Mesothelial cell of epicardium (in vitro differentiated cells): Measurements from ENCODE around the gene PRKCA. TPM values are rescaled to one million over a fixed set of nuclear protein-coding genes. Genes with fewer than 3 reads are reported as not detected.

ENCODE experiments used
- DNase-seq, 2 experiments: peaks; one replicate each; pipeline ENCODE4 v3.0.0; 2021; ENCODE audit warnings: low spot score in 2 of 2; ENCODE audit not compliant: unreplicated experiment in 2 of 2
- H3K27ac Mint-ChIP-seq: 2 replicates; pipeline ENCODE4 v1.8.0; 2021; ENCODE audit warnings: mixed read lengths
- H3K27me3 Mint-ChIP-seq: 2 replicates; pipeline ENCODE4 v1.8.0; 2021; ENCODE audit warnings: low read depth, mixed read lengths
- H3K36me3 Mint-ChIP-seq: 2 replicates; pipeline ENCODE4 v1.8.0; 2021; ENCODE audit warnings: mixed read lengths
- H3K4me1 Mint-ChIP-seq: 2 replicates; pipeline ENCODE4 v1.8.0; 2021; ENCODE audit warnings: mixed read lengths
- H3K4me3 Mint-ChIP-seq: 2 replicates; pipeline ENCODE4 v1.8.0; 2021; ENCODE audit warnings: mild to moderate bottlenecking, moderate library complexity, mixed read lengths
- H3K9me3 Mint-ChIP-seq: 2 replicates; pipeline ENCODE4 v1.8.0; 2021; ENCODE audit warnings: mixed read lengths
- CTCF ChIP-seq: fragments of 200-600 bp; sonication (generic); IDR thresholded peaks from one replicate; pipeline ENCODE4 v1.5.0; 2021; ENCODE audit warnings: antibody characterized with exemption; ENCODE audit not compliant: unreplicated experiment
- total RNA-seq: library from RNA; stranded (reverse); gene quantifications from 3 replicates; pipeline ENCODE4 v1.2.1, GENCODE V29; 2021

Gene PRKCA
- total RNA-seq, 1 donor from 2014 or later, result 15.2 TPM

GRCh38 chr17:66545918-66546317 is 243.5 kb downstream of the PRKCA start:
- DNase-seq, result no peak
- Mint-ChIP-seq H3K9me3 (peaks cover 24% of the 10 kb centered on the region), H3K27me3 (peaks cover 1% of the 10 kb centered on the region), H3K27ac (no peak overlapping the region), H3K4me1 (peaks cover 44% of the 10 kb centered on the region), H3K4me3 (no peak overlapping the region), H3K36me3 (peaks cover 12% of the 10 kb centered on the region)
- no peak for TF ChIP-seq CTCF

GRCh38 chr17:66547151-66547865 is 244.9 kb downstream of the PRKCA start:
- Mint-ChIP-seq H3K36me3 (peaks cover 12% of the 10 kb centered on the region), H3K27ac (no peak overlapping the region), H3K9me3 (peaks cover 25% of the 10 kb centered on the region), H3K27me3 (peaks cover 1% of the 10 kb centered on the region), H3K4me3 (no peak overlapping the region), H3K4me1 (peaks cover 30% of the 10 kb centered on the region)
- TF ChIP-seq CTCF, result no peak
- DNase-seq, result no peak

GRCh38 chr17:66548158-66548557 is 245.7 kb downstream of the PRKCA start:
- no peak overlapping the region for H3K4me3 Mint-ChIP-seq
- H3K9me3 Mint-ChIP-seq, result peaks cover 28% of the 10 kb centered on the region
- peaks cover 21% of the 10 kb centered on the region for H3K4me1 Mint-ChIP-seq
- peaks cover 14% of the 10 kb centered on the region for H3K36me3 Mint-ChIP-seq
- no peak for DNase-seq
- no peak overlapping the region for H3K27ac Mint-ChIP-seq
- H3K27me3 Mint-ChIP-seq, result peaks cover 1% of the 10 kb centered on the region
- no peak for TF ChIP-seq CTCF

GRCh38 chr17:66548659-66549310 is 246.4 kb downstream of the PRKCA start:
- no peak for DNase-seq
- H3K4me3 Mint-ChIP-seq, result no peak overlapping the region
- H3K9me3 Mint-ChIP-seq, result peaks cover 35% of the 10 kb centered on the region
- peak overlapping the region; percentile 92 for H3K27ac Mint-ChIP-seq
- peaks cover 14% of the 10 kb centered on the region for H3K36me3 Mint-ChIP-seq
- no peak for TF ChIP-seq CTCF
- H3K4me1 Mint-ChIP-seq, result peaks cover 15% of the 10 kb centered on the region
- peaks cover 1% of the 10 kb centered on the region for H3K27me3 Mint-ChIP-seq

GRCh38 chr17:66549311-66549704 is 246.9 kb downstream of the PRKCA start:
- no peak for TF ChIP-seq CTCF
- no peak for DNase-seq

More at GRCh38 chr17:66549311-66549704, 246.9 kb downstream of the PRKCA start:
- Mint-ChIP-seq H3K36me3 (peaks cover 14% of the 10 kb centered on the region), H3K4me1 (peaks cover 15% of the 10 kb centered on the region), H3K4me3 (no peak overlapping the region), H3K27me3 (peaks cover 1% of the 10 kb centered on the region), H3K9me3 (peaks cover 36% of the 10 kb centered on the region), H3K27ac (peak overlapping the region; percentile 92)
